GM18498 (cell line): ENCODE results near the gene ATP1A3.
"Not testable (repeated sequence)": the region's sequence is repeated elsewhere in the genome, so short reads cannot be mapped to it uniquely, and the experiment has no call there.

Experiments
- ATAC-seq: cut with Tn5 transposase; IDR thresholded peaks from one replicate; pipeline ENCODE4 v1.9.1; 2021; ENCODE audit warnings: mild to moderate bottlenecking, moderate library complexity; ENCODE audit not compliant: unreplicated experiment

ATP1A3 gene

GRCh38 chr19:42012747-42013146 is 18.7 kb upstream of the ATP1A3 start:
- ATAC-seq: not testable (repeated sequence)

GRCh38 chr19:42010245-42011126 is 16.5 kb upstream of the ATP1A3 start:
- no peak for ATAC-seq

GRCh38 chr19:42006569-42006968 is 12.5 kb upstream of the ATP1A3 start:
- ATAC-seq: no peak

GRCh38 chr19:42005504-42005903 is 11.5 kb upstream of the ATP1A3 start:
- no peak for ATAC-seq

- ATAC-seq: no peak
Observed at GRCh38 chr19:42003506-42004294, 9.7 kb upstream of the ATP1A3 start.

- ATAC-seq: no peak
Observed at GRCh38 chr19:41999878-42000208, 5.8 kb upstream of the ATP1A3 start.

GRCh38 chr19:41999071-41999877 is 5.2 kb upstream of the ATP1A3 start:
- no peak for ATAC-seq

GRCh38 chr19:41998246-41999020 is 4.4 kb upstream of the ATP1A3 start:
- ATAC-seq: no peak

GRCh38 chr19:41997851-41998229 is 3.8 kb upstream of the ATP1A3 start:
- ATAC-seq: no peak

GRCh38 chr19:41997121-41997850 is 3.3 kb upstream of the ATP1A3 start:
- ATAC-seq: no peak

- no peak for ATAC-seq
Observed at GRCh38 chr19:41995959-41996797, 2.1 kb upstream of the ATP1A3 start.

- no peak for ATAC-seq
Observed at GRCh38 chr19:41994994-41995958, 1.2 kb upstream of the ATP1A3 start.

- no peak for ATAC-seq
Observed at GRCh38 chr19:41994521-41994971, 516 bp upstream of the ATP1A3 start.

- ATAC-seq: not testable (repeated sequence)
Observed at GRCh38 chr19:41991925-41992569, 2.0 kb downstream of the ATP1A3 start.

- no peak for ATAC-seq
Observed at GRCh38 chr19:41991025-41991424, 3.0 kb downstream of the ATP1A3 start.

- ATAC-seq: no peak
Observed at GRCh38 chr19:41990615-41991014, 3.4 kb downstream of the ATP1A3 start.

- no peak for ATAC-seq
Observed at GRCh38 chr19:41990028-41990427, 4.0 kb downstream of the ATP1A3 start.
